GM12878 (cell line): ENCODE measurements around the gene RPS6KA2.

ENCODE experiments used
- BHLHE40 ChIP-seq, 2 experiments: fragments of 450-650 bp in 1 of 2; IDR thresholded peaks; 2 replicates each; pipeline ENCODE4 v1.6.1; 2011 to 2017; ENCODE audit warnings: low read depth in 2 of 2, borderline replicate concordance in 1 of 2, improper control_type of control experiment in 1 of 2, low read length in 1 of 2, mild to moderate bottlenecking in 1 of 2
- CHD2 ChIP-seq: IDR thresholded peaks from 2 replicates; pipeline ENCODE4 v1.6.1; 2011; ENCODE audit warnings: low read depth, low read length, improper control_type of control experiment, borderline replicate concordance
- CHD4 ChIP-seq: fragments of 200-600 bp; sonication (generic); IDR thresholded peaks from 2 replicates; pipeline ENCODE4 v1.6.1; 2016; ENCODE audit warnings: mild to moderate bottlenecking
- EZH2 ChIP-seq: IDR thresholded peaks from 2 replicates; pipeline ENCODE4 v1.6.1; 2012; ENCODE audit warnings: low read depth, mild to moderate bottlenecking, control low read depth, inconsistent platforms, low read length, borderline replicate concordance; ENCODE audit not compliant: control insufficient read depth
- JUNB ChIP-seq: IDR thresholded peaks from 2 replicates; pipeline ENCODE4 v1.6.1; 2016; ENCODE audit warnings: antibody characterized with exemption, mild to moderate bottlenecking
- NFYA ChIP-seq: IDR thresholded peaks from 2 replicates; pipeline ENCODE4 v1.6.1; 2011; ENCODE audit warnings: low read depth, mild to moderate bottlenecking, low read length, improper control_type of control experiment, borderline replicate concordance
- NR2C2 ChIP-seq: IDR thresholded peaks from 2 replicates; pipeline ENCODE4 v1.6.1; 2011; ENCODE audit warnings: borderline replicate concordance, low read depth; ENCODE audit not compliant: control insufficient read depth, insufficient read length
- POLR2AphosphoS5 ChIP-seq: IDR thresholded peaks from 2 replicates; pipeline ENCODE4 v1.6.1; 2011; ENCODE audit warnings: mild to moderate bottlenecking, low read length, inconsistent platforms
- RAD21 ChIP-seq: IDR thresholded peaks from 2 replicates; pipeline ENCODE4 v1.6.1; 2011; ENCODE audit warnings: mild to moderate bottlenecking, low read depth, low read length, moderate library complexity; ENCODE audit not compliant: insufficient read depth
- SIN3A ChIP-seq: IDR thresholded peaks from 2 replicates; pipeline ENCODE4 v1.6.1; 2012; ENCODE audit warnings: low read depth, low read length, improper control_type of control experiment
- SUZ12 ChIP-seq: fragments of 200-600 bp; sonication (generic); IDR thresholded peaks from one replicate; pipeline ENCODE4 v1.6.1; 2018; ENCODE audit warnings: antibody characterized with exemption, mild to moderate bottlenecking; ENCODE audit not compliant: unreplicated experiment
- TF ChIP-seq, protein P1 (sequence below), 3 experiments: IDR thresholded peaks in 2 of 3; conservative IDR thresholded peaks in 1 of 3; 2 replicates each; pipeline ENCODE4 v1.5.1; 2011; ENCODE audit warnings: low read depth in 3 of 3, low read length in 3 of 3, mild to moderate bottlenecking in 3 of 3, control low read depth in 2 of 3, moderate library complexity in 2 of 3, inconsistent platforms in 1 of 3, mixed read lengths in 1 of 3; ENCODE audit not compliant: control insufficient read depth in 2 of 3, insufficient read depth in 1 of 3; ENCODE audit errors: extremely low read depth in 1 of 3
- TF ChIP-seq, protein P2 (sequence below): IDR thresholded peaks from 2 replicates; pipeline ENCODE4 v1.6.1; 2011; ENCODE audit warnings: low read depth, mild to moderate bottlenecking, low read length, moderate library complexity, borderline replicate concordance; ENCODE audit errors: extremely low read depth
- TF ChIP-seq, protein P3 (sequence below): fragments of 450-650 bp; IDR thresholded peaks from 2 replicates; pipeline ENCODE4 v1.6.1; 2016; ENCODE audit warnings: mild to moderate bottlenecking

DNA sequence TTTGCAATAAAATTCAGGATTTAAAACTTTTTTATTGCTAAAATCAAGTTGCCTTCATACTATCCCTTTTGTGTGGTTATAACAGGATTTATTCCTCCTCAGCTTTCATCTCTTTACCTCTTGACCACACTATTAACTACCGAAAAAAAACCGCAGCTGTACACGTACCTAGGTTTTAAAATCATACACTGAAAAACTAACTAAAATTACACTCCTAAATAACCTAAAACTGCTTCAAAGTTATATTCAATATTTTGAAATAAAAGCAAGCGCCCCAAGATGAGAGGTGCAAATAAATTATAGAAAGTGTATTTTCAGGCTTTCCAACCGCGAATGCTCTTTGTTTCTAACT is 245.7 kb downstream of the RPS6KA2 start:
- TF ChIP-seq, protein P1, sequence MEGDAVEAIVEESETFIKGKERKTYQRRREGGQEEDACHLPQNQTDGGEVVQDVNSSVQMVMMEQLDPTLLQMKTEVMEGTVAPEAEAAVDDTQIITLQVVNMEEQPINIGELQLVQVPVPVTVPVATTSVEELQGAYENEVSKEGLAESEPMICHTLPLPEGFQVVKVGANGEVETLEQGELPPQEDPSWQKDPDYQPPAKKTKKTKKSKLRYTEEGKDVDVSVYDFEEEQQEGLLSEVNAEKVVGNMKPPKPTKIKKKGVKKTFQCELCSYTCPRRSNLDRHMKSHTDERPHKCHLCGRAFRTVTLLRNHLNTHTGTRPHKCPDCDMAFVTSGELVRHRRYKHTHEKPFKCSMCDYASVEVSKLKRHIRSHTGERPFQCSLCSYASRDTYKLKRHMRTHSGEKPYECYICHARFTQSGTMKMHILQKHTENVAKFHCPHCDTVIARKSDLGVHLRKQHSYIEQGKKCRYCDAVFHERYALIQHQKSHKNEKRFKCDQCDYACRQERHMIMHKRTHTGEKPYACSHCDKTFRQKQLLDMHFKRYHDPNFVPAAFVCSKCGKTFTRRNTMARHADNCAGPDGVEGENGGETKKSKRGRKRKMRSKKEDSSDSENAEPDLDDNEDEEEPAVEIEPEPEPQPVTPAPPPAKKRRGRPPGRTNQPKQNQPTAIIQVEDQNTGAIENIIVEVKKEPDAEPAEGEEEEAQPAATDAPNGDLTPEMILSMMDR (IDR thresholded peaks at IDR 0.05 in 2 of 3, conservative IDR thresholded peaks at IDR 0.05 in 1 of 3; ENCODE audit: control insufficient read depth in 2 of 3, extremely low read depth in 1 of 3, insufficient read depth in 1 of 3, low read depth in 3 of 3, low read length in 3 of 3), result no peak
- TF ChIP-seq CHD2 (no peak), RAD21 (no peak), CHD4 (no peak), SUZ12 (no peak), NFYA (no peak), EZH2 (no peak), SIN3A (no peak), POLR2AphosphoS5 (no peak), NR2C2 (no peak), BHLHE40 (IDR thresholded peaks at IDR 0.05; ENCODE audit: borderline replicate concordance in 1 of 2, low read depth in 2 of 2, low read length in 1 of 2) (no peak), JUNB (no peak)
- TF ChIP-seq, protein P2, sequence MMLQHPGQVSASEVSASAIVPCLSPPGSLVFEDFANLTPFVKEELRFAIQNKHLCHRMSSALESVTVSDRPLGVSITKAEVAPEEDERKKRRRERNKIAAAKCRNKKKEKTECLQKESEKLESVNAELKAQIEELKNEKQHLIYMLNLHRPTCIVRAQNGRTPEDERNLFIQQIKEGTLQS, result no peak
- TF ChIP-seq, protein P3, sequence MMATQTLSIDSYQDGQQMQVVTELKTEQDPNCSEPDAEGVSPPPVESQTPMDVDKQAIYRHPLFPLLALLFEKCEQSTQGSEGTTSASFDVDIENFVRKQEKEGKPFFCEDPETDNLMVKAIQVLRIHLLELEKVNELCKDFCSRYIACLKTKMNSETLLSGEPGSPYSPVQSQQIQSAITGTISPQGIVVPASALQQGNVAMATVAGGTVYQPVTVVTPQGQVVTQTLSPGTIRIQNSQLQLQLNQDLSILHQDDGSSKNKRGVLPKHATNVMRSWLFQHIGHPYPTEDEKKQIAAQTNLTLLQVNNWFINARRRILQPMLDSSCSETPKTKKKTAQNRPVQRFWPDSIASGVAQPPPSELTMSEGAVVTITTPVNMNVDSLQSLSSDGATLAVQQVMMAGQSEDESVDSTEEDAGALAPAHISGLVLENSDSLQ, result no peak
